Jurkat, Clone E6-1 (cell line): ENCODE measurements around the gene RNF149.
"Not testable (repeated sequence)": the region's sequence is repeated elsewhere in the genome, so short reads cannot be mapped to it uniquely, and the experiment has no call there.

ENCODE experiments used
- DNase-seq: peaks from one replicate; pipeline ENCODE4 v3.0.0-alpha.2; 2011; ENCODE audit warnings: low read depth, low spot score
- H3K4me3 ChIP-seq: 2 replicates; pipeline ENCODE4 v1.5.1; 2011; ENCODE audit warnings: mild to moderate bottlenecking, low read length, control low read depth, moderate library complexity

The RNF149 gene

GRCh38 chr2:101267671-101268656, 40.5 kb downstream of the RNF149 start:
- no peak for DNase-seq

GRCh38 chr2:101265893-101266499, 42.5 kb downstream of the RNF149 start:
- no peak overlapping the region for H3K4me3 ChIP-seq
- DNase-seq = no peak

More at GRCh38 chr2:101267671-101268656, 40.5 kb downstream of the RNF149 start:
- H3K4me3 ChIP-seq = no peak overlapping the region

- H3K4me3 ChIP-seq = no peak overlapping the region
- DNase-seq = no peak
These were observed 44.1 kb downstream of the RNF149 start for GRCh38 chr2:101264360-101264939.

GRCh38 chr2:101263377-101263800, 45.1 kb downstream of the RNF149 start:
- no peak overlapping the region for H3K4me3 ChIP-seq
- DNase-seq = no peak

GRCh38 chr2:101262142-101262541, 46.4 kb downstream of the RNF149 start:
- H3K4me3 ChIP-seq = no peak overlapping the region
- no peak for DNase-seq

GRCh38 chr2:101258804-101259203, 49.7 kb downstream of the RNF149 start:
- DNase-seq = no peak
- H3K4me3 ChIP-seq = no peak overlapping the region

GRCh38 chr2:101256316-101256715, 52.2 kb downstream of the RNF149 start:
- H3K4me3 ChIP-seq = no peak overlapping the region
- DNase-seq = no peak

- DNase-seq = no peak
- no peak overlapping the region for H3K4me3 ChIP-seq
These were observed 53.0 kb downstream of the RNF149 start for GRCh38 chr2:101255501-101255900.

- peak overlapping the region; percentile 98 for H3K4me3 ChIP-seq
- no peak for DNase-seq
These were observed 54.6 kb downstream of the RNF149 start for GRCh38 chr2:101253703-101254450.

- peak; percentile 65 for DNase-seq
- peak overlapping the region; percentile 98 for H3K4me3 ChIP-seq
These were observed 55.3 kb downstream of the RNF149 start for GRCh38 chr2:101253013-101253702.

- H3K4me3 ChIP-seq = peak within 1 kb of the TSS; percentile 98
- peak; percentile 98 for DNase-seq
These were observed 56.0 kb downstream of the RNF149 start, which contains the start of gene CNOT11 for GRCh38 chr2:101252408-101253012. Gene CNOT11 (plus strand): TSS chr2:101252886. CDS start chr2:101252965, 79 bp downstream.

GRCh38 chr2:101251844-101252407, 56.6 kb downstream of the RNF149 start:
- peak overlapping the region; percentile 68 for H3K4me3 ChIP-seq
- DNase-seq = peak; percentile 45

- DNase-seq, H3K4me3 ChIP-seq: not testable (repeated sequence)
These were observed 57.2 kb downstream of the RNF149 start for GRCh38 chr2:101251246-101251781.

GRCh38 chr2:101249826-101250225, 58.7 kb downstream of the RNF149 start:
- no peak for DNase-seq

GRCh38 chr2:101248756-101249155, 59.7 kb downstream of the RNF149 start:
- H3K4me3 ChIP-seq, DNase-seq: not testable (repeated sequence)

More at GRCh38 chr2:101249826-101250225, 58.7 kb downstream of the RNF149 start:
- H3K4me3 ChIP-seq = no peak overlapping the region

GRCh38 chr2:101245468-101245867, 63.0 kb downstream of the RNF149 start:
- not testable (repeated sequence) for H3K4me3 ChIP-seq, DNase-seq

GRCh38 chr2:101244899-101245298, 63.6 kb downstream of the RNF149 start:
- not testable (repeated sequence) for DNase-seq, H3K4me3 ChIP-seq
